ENCODE results near the gene FCRL2. TPM values are rescaled to one million over a fixed set of nuclear protein-coding genes. Genes with fewer than 3 reads are reported as not detected.

The FCRL2 gene
- total RNA-seq, 1 donor from 2014 or later = not detected

DNA sequence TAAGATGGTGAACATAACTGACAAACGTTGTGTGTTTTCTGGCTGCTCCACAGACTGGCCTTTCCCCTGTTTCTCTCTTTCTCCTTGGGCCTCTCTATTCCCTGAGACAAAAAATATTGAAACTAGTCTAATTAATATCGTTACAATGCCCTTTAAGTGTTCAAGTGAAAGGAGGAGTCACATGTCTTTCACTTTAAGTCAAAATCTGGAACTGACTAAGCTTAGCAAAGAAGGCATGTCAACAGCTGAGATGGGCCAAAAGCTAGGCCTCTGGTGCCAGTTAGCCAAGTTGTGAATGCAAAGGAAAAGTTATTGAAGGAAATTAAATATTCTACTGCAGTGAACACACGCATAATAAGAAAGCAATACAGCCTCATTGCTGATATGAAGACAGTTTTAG lies 44.2 kb downstream of the FCRL2 start:
- no peak for TF ChIP-seq CTCF (conservative IDR thresholded peaks at IDR 0.05)
- Mint-ChIP-seq H3K4me1 (ENCODE audit: unreplicated experiment) (no peaks in the 10 kb centered on the region), H3K9me3 (no peaks in the 10 kb centered on the region), H3K27me3 (no peaks in the 10 kb centered on the region), H3K27ac (no peak overlapping the region), H3K4me3 (no peak overlapping the region), H3K36me3 (no peaks in the 10 kb centered on the region)
- no peak for DNase-seq (ENCODE audit: extremely low spot score, unreplicated experiment)

- H3K9me3 Mint-ChIP-seq = no peaks in the 10 kb centered on the region
- no peaks in the 10 kb centered on the region for H3K27me3 Mint-ChIP-seq
- TF ChIP-seq CTCF (conservative IDR thresholded peaks at IDR 0.05) = no peak
- no peak for DNase-seq (ENCODE audit: extremely low spot score, unreplicated experiment)
- H3K4me1 Mint-ChIP-seq (ENCODE audit: unreplicated experiment) = no peaks in the 10 kb centered on the region
- H3K4me3 Mint-ChIP-seq = no peak overlapping the region
- H3K27ac Mint-ChIP-seq = no peak overlapping the region
- H3K36me3 Mint-ChIP-seq = no peaks in the 10 kb centered on the region
These were observed 51.7 kb downstream of the FCRL2 start for GRCh38 chr1:157725221-157725577.

DNA sequence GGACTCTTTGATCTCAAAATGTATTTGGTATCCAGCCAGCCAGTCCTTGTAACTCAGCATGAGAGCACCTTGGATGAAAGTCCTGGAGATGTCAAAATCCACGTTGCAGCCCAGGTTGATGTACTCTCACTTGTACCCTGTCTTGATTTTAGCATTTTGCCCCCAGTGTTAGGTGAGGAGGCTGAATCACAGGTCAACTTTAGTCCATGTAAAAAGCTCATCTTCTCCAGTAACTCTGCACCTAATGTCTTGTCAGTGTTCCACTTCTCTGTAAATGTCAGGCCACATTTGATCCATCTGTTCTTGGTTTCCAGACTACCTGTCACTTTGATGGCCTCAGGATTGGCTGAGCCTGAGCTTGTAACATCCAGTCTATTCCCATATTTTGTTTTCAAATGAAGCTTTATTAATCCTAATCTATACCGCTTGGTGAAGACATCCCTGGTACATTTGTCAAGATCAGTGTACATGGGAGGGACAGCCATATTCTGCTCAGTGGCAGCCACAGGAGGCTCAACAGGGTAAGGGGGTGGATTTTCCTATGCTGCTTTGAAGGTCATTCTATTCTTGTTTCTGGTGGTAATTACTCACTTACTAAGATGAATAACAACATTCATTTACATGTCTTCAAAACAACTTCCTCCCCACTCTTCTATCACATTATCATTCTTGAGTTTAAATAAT lies 52.3 kb downstream of the FCRL2 start:
- no peaks in the 10 kb centered on the region for H3K4me1 Mint-ChIP-seq (ENCODE audit: unreplicated experiment)
- no peaks in the 10 kb centered on the region for H3K36me3 Mint-ChIP-seq
- H3K9me3 Mint-ChIP-seq = no peaks in the 10 kb centered on the region
- H3K27ac Mint-ChIP-seq = no peak overlapping the region
- no peak for TF ChIP-seq CTCF (conservative IDR thresholded peaks at IDR 0.05)
- DNase-seq (ENCODE audit: extremely low spot score, unreplicated experiment) = no peak
- H3K4me3 Mint-ChIP-seq = no peak overlapping the region
- no peaks in the 10 kb centered on the region for H3K27me3 Mint-ChIP-seq

DNA sequence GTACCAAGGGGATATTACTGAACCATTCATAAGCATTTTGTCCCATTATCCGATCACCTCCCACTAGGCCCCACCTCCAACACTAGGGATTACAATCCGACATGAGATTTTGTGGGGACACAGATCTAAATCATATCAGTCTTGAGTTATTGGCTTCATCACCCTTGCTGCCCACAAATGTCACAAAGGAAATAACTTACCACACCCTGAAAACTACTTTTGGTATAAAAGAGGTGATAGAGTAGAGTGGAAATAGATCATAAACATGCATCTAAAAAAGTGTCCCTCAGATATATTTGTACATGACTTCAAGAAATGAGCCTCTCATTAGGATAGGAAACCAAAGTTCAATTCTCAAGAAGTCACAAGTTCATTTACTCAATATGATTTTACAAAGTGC lies 53.8 kb downstream of the FCRL2 start:
- TF ChIP-seq CTCF (conservative IDR thresholded peaks at IDR 0.05) = no peak
- H3K9me3 Mint-ChIP-seq = no peaks in the 10 kb centered on the region
- H3K27me3 Mint-ChIP-seq = no peaks in the 10 kb centered on the region
- H3K27ac Mint-ChIP-seq = no peak overlapping the region
- no peaks in the 10 kb centered on the region for H3K36me3 Mint-ChIP-seq
- H3K4me1 Mint-ChIP-seq (ENCODE audit: unreplicated experiment) = no peaks in the 10 kb centered on the region
- DNase-seq (ENCODE audit: extremely low spot score, unreplicated experiment) = no peak
- H3K4me3 Mint-ChIP-seq = no peak overlapping the region

- Mint-ChIP-seq H3K27ac (no peak overlapping the region), H3K4me1 (ENCODE audit: unreplicated experiment) (no peaks in the 10 kb centered on the region), H3K9me3 (no peaks in the 10 kb centered on the region), H3K4me3 (no peak overlapping the region), H3K27me3 (no peaks in the 10 kb centered on the region), H3K36me3 (no peaks in the 10 kb centered on the region)
- DNase-seq (ENCODE audit: extremely low spot score, unreplicated experiment) = no peak
- TF ChIP-seq CTCF (conservative IDR thresholded peaks at IDR 0.05) = no peak
These were observed 54.9 kb downstream of the FCRL2 start for GRCh38 chr1:157721985-157722384.

GRCh38 chr1:157715736-157716135 lies 61.2 kb downstream of the FCRL2 start:
- H3K4me3 Mint-ChIP-seq = no peak overlapping the region
- DNase-seq (ENCODE audit: extremely low spot score, unreplicated experiment) = no peak
- H3K4me1 Mint-ChIP-seq (ENCODE audit: unreplicated experiment) = no peaks in the 10 kb centered on the region
- H3K36me3 Mint-ChIP-seq = no peaks in the 10 kb centered on the region
- H3K27me3 Mint-ChIP-seq = no peaks in the 10 kb centered on the region
- TF ChIP-seq CTCF (conservative IDR thresholded peaks at IDR 0.05) = no peak
- H3K9me3 Mint-ChIP-seq = no peaks in the 10 kb centered on the region
- no peak overlapping the region for H3K27ac Mint-ChIP-seq

All from type B pancreatic cell (in vitro differentiated cells).